GM12891 (cell line): ENCODE measurements around the gene GNB1.

Source experiments
- POLR2A ChIP-seq: IDR thresholded peaks from 2 replicates; pipeline ENCODE4 v1.6.1; 2011; ENCODE audit warnings: low read depth, low read length, control low read depth
- POLR2AphosphoS5 ChIP-seq: IDR thresholded peaks from 2 replicates; pipeline ENCODE4 v1.6.1; 2011; ENCODE audit warnings: low read depth, low read length, control low read depth
- POU2F2 ChIP-seq: IDR thresholded peaks from 2 replicates; pipeline ENCODE4 v1.6.1; 2011; ENCODE audit warnings: low read depth, mild to moderate bottlenecking, control low read depth, low read length, moderate library complexity
- SPI1 ChIP-seq: IDR thresholded peaks from 2 replicates; pipeline ENCODE4 v1.6.1; 2011; ENCODE audit warnings: low read depth, low read length, control low read depth
- TAF1 ChIP-seq: IDR thresholded peaks from 2 replicates; pipeline ENCODE4 v1.6.1; 2011; ENCODE audit warnings: low read depth, low read length, control low read depth

DNA sequence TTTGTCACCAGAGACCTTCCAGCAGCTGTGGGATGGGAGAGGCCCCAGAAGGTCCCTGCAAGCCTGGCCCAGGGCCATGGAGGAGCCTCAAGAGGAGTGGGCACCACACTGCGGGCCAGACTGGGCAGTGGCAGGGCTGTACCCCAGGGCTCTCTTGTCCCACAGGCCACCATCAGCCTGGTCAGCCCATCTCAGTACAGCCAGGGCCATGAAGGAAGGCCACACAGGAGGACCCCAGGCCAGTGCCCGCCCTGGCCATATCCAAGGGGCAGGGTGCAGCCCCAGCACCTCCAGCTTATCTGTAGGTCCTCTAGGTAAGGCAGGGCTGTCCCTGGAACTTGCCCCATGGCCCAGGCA is 3.1 kb upstream of the GNB1 start:
- no peak for TF ChIP-seq POLR2A
- TF ChIP-seq TAF1: no peak
- TF ChIP-seq POLR2AphosphoS5: no peak
- TF ChIP-seq POU2F2: no peak
- no peak for TF ChIP-seq SPI1
